NCI-H2227 treated with DMSO at 0.1 percent for 48 hours (cell line): ENCODE measurements around the gene TRPC4AP.
"Not testable (repeated sequence)": the region's sequence is repeated elsewhere in the genome, so short reads cannot be mapped to it uniquely, and the experiment has no call there.

Source experiments
- DNase-seq: peaks from one replicate; lab custom pipeline; 2025; lab: John Stamatoyannopoulos, UW

Gene TRPC4AP

DNA sequence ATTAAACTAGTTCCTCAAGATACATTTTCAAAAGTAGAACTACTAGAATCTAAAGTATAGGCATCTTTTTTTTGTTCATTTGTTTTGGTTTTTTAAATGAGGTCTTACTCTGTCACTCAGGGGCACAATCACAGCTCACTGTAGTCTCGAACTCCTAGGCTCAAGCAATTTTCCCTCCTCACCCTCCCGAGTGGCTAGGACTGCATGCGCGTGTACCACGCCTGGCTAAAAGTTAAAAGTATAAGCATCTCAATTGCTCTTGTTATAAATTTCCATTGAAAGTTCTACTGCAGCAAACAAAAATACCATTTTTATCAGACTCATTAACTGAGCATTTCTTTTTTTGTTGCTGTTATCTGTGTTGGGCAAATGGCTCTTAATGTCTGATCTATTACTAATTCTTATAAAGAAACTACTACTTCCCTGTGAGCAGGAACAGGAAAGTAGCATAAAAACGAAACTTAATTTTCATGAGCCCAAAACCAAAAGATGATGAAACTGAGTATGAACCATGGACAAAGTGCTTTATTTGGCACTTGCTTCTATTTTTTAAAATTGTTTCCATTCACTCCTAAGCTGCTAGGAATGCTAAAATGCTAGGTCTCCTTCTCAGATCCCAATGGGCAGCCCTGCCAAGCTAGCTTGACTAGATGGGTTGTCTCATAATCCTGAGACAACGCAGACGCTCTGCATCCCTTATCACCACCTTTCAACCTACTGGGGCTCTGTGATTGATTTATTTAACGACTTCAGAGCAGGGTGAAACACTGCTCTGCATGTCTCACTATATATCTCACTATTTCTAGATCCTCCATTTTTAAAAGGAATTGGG, 36.9 kb downstream of the TRPC4AP start:
- no peak for DNase-seq

DNA sequence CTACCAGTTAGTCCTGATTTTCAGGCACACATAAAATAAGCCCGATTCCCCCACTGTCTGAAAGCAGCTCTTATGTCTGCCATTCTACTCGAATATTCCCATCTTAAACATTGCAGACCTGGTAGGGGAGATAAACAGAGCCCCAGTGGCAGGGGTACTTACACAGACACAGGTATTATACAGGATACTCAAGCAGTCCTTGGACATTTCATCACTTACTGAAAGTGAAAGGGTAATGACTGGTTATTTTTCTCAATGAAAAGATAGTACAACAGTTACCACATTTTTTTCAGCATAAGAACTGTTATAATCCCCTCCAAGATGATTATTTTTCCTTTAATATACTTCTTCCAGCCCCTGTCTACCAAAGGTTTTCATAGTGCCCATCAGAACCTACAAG, 37.8 kb downstream of the TRPC4AP start:
- DNase-seq = no peak

DNA sequence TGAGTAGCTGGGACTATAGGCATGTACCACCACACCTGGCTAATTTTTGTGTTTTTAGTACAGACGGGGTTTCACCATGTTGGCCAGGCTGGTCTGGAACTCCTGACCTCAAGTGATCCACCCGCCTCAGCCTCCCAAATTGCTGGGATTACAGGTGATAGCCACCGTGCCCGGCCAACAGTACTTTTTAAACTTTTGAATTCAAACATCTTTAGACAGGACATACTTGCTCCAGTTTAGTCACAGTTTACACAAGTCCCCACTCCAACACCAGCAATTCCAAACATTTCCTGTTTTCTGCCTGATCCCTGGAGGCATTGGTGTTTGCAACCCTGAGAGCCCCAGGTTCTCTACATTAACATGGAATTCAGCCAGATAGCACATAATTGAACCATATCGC, 40.0 kb downstream of the TRPC4AP start:
- not testable (repeated sequence) for DNase-seq

- DNase-seq = no peak
Observed at GRCh38 chr20:35049776-35050352, 42.7 kb downstream of the TRPC4AP start.

DNA sequence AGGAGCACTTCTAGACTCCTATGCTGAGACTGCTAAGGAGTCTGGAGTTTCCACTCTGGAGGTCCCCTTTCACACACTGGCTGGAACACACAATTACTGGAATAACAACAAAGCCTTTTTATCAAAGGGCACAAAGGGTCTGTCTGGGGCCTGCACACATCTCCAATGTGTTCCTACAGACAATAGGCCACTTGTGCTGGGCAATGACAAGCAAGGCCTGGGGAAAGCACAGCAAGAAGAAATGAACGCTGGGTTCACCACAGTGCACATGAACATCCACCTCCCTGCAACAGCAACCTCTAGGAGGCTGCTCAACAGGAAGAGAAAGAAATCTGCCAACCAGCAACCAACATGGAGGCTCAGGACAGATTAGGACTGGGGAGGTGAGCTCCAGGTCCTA, 43.9 kb downstream of the TRPC4AP start:
- no peak for DNase-seq

- no peak for DNase-seq
Observed at GRCh38 chr20:35042268-35042667, 50.3 kb downstream of the TRPC4AP start.

DNA sequence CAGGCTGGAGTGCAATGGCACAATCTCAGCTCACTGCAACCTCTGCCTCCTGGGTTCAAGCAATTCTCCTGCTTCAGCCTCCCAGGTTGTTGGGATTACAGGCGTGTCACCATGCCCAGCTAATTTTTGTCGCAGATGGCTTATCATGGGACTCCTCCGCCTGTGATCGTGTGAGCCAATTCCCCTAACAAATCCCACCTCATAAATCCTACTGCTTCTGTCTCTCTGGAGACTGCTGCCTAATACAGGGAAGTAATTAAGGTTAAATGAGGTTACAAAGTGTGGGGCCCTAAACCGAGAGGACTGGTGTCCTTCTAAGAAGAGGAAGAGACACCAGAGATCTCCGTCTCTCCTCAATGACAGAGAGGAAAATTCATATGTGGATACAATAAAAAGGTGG, 52.0 kb downstream of the TRPC4AP start:
- DNase-seq = no peak

DNA sequence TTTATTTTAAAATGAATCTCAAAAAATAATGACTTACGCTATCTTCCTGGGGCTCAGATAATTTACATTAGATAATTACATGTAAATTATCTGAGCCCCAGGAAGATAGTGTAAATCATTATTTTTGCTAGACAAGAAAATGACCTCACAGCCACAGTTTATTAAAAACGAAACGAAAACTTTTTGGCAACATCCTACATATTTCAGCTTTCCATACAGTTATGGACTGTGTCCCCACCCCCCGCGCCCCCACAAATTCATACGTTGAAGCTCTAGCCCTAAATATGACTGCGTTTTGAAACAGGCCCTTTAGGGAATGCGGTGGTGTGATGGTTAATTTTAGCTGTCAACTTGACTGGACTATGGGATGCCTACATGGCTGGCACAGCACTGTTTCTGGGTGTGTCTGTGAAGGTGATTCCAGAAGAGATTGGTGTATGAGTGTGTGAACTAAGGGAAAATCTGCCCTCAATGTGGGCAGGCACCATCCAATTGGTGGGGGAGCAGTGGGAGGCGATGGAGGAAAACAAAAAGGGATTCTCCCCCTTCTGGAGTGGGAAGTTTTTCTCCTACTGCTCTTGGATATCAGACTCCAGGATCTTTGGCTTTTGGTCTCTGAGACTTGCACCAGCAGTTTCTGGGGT, 52.6 kb downstream of the TRPC4AP start:
- DNase-seq = no peak

- DNase-seq = no peak
Observed at GRCh38 chr20:35039146-35039545, 53.5 kb downstream of the TRPC4AP start.

DNA sequence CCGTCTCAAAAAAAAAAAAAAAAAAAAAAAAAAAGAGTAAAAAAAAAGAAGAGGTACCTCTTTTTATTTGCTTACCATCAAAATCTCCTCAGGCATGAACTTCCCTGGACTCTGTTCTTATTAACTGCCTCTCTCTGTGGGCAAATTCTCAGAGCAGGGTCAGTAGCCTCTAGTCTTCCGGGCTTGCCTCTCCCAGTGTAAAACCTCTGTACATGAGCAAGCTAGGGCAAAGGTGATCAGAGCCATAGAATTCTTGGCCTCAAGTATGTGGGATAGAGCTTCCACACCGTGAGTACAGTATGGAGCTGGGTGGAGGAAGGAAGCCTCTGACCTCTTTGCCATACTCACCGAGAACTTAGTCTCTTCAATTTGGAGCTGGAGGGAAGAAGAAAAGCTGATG, 58.5 kb downstream of the TRPC4AP start:
- DNase-seq = no peak

GRCh38 chr20:35030136-35030535, 62.5 kb downstream of the TRPC4AP start:
- no peak for DNase-seq

DNA sequence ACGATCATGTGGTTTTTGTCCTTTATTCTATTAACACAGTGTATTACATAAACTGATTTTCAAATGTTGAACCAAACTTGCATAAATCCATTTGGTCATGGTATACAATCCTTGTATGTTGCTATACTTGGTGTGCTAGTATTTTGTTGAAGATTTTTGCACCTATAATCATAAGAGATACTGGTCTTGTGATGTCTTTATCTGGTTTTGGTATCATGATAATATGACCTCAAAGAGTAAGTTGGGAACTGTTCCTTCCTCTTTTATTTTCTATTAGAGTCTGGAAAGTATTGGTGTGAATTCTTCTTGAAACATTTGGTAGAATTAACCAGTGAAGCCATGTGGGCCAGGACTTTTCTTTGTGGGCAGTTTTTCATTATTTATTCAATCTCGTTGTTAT, 65.3 kb downstream of the TRPC4AP start:
- no peak for DNase-seq

GRCh38 chr20:35025116-35025515, 67.5 kb downstream of the TRPC4AP start:
- DNase-seq = no peak

DNA sequence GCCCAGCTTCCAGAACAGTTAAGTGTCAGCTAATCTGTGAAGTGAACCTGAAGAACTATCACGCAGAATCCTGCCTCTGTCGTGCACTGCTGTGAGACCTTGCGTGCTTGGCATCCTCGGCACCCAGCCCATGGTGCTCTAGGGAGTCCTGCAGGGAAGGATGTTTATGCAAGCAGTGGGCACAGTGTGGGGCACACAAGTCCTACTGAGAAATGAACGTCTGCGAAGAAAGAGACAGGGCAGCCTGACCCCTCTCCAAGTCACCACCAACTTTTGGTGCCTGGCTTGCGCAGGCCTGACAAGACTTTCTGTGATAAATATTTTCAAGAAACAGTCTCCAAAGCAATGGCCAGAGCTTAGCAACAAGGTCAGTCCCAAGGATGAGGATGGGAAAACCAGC, 69.0 kb downstream of the TRPC4AP start:
- no peak for DNase-seq

- DNase-seq = no peak
Observed at GRCh38 chr20:35021831-35022230, 70.8 kb downstream of the TRPC4AP start.

DNA sequence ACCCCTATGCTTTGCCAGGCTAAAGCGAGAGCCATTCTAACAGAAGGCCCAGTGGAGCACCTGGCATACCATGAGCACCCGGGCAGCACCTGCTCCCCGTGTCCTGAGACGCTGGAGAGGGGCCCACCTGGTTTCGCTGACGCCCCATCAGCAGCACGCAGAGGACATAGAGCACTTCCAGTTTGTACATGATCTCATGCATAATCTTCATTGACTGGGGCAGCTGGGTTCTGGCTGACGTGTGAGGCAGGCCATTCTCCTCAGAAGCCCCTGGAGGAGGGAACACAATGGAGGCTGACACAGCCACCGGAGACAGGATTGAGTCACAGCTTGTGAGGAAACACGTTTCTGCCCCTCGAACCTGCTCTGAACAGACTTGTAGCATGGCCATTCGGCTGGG, 71.5 kb downstream of the TRPC4AP start:
- DNase-seq = no peak

DNA sequence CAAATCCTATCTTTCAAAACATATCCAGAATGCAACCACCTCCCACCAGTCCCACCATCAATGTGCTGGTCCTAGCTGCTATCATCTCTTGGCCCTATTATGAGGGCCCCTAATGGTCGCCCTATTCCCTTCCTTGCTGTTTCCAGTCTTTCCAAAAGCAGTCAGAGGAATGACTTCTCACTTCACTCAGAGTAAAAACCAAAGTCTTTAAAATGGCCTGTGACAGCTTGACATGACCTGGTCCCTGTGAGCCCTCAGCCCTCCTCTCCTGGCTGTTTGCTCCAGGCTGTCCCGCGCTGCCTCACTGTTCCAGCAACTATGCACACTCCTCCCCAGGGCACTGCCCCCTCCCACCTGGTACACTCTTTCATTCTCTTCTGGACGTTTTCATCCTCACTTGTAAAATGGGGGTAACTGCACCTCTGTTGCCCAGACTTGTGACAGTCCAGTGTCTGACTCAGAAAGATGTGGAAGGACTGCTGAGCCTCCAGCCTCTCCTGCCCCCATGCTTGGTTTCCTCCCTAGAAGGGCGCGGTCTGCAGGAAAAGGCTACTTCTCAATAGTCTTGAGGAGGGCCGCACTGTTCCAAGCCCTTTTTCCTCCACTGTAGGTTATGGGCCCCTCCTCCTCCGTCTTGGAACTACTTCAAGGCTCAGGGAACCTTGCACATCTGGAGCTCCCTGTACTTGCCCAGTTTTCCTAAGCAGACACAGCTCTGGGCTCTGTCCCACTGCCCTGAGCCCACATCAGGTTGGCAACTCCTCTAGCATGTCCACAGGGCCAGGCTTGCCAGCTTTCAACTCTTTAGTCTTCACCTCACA, 72.3 kb downstream of the TRPC4AP start:
- no peak for DNase-seq

DNA sequence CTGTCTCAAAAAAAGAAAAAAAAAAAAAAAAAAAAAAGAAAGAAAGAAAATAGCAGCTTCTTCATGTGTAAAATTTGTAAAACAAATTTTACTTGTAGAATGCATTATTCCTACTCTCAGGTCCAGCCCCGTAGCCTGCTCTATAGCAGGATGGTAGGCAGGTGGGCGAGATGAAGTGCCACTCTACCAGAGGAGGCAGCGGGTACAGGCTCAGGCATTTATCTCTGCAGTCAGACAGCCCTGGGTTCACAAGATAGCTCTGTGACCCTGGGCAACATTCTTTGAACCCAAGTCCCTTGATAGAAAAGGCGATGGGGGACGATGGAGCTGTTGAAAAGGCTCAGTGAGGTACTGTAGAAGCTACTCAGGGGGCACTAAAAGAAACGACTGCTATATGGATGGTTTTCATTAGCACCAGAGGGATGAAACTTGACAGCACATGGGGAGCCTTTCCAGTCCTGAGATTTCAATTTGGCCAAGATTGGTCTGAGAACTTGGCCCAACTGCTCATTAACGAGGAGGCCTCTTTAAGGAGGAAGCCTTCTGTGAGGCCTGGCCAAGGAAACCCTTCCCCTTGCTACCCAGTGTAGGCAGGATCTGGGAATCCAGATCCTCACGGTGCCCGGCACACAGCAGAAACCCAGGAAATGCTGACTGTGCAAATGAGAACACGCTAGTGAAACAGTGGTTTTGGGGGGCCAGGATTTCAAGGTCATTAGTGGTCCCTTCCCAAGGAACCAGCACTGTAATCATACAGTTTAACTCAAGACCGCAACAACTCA, 73.8 kb downstream of the TRPC4AP start:
- no peak for DNase-seq

GRCh38 chr20:35017099-35017835, 75.3 kb downstream of the TRPC4AP start:
- DNase-seq = no peak

GRCh38 chr20:35015863-35016193, 76.8 kb downstream of the TRPC4AP start:
- no peak for DNase-seq

DNA sequence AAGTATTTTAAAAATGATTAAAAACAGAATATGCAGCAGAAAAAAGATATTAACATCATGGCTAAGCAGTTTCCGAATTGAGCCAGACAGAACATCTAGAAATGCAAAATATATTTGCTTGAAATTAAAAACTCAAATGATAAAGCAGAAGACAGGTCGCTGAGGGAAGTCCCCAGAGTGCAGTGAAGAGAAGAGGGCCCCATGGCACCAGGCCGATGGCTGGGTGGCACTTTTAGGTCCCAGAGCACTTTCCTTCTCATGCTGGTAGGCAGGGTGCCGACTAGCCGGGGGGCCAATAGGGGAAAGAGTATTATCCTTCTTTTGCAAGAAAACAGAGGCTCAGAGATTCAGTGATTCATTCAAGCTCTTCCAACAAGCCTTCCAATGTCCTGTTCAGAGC, 78.1 kb downstream of the TRPC4AP start:
- DNase-seq = no peak
